ENCODE results near the gene DUSP28.
A peak's percentile ranks its signal among the peaks of the same experiment; 100 is the strongest.

Gene DUSP28

DNA sequence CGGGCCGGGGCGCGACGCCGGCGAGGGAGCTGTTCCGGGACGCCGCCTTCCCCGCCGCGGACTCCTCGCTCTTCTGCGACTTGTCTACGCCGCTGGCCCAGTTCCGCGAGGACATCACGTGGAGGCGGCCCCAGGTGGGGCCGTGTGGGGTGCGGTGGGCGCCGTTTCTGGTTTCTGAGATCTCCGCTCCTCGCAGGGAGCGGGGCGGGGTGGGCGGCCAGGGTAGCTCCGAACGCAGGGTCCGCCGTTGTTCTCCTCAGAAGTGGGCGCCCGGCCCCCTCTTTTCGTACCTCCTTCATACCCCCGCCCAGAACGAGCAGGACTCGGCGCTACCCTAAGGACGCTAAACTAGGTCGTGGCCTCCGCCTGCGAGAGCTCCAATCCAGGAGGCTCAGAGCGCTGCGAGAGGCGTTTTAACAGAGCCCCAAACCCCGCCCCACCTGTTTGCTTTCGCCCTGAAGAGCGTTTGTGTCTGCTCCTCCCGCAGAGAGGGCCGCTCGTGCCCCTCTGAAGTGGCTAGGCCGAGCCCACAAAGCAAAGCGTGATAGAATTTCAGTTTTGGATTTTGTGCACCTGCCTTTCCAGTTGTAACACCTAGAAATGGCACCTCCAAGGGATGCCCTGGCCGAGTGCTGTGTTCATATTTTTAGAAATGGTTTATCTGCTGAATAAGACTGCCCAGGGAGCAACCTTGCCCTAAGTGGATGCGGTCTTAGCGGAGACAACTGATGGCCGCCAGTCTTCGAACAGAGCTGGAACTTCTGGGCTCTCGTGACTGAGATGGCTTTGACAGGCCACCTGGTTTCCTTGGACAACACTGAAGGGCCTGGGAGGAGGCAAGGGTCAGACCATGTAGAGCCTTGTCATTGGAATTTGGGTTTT lies 27.0 kb downstream of the DUSP28 start:
- DNase-seq, result peak in 2 of 3 donors; percentile 34 to 50

DNA sequence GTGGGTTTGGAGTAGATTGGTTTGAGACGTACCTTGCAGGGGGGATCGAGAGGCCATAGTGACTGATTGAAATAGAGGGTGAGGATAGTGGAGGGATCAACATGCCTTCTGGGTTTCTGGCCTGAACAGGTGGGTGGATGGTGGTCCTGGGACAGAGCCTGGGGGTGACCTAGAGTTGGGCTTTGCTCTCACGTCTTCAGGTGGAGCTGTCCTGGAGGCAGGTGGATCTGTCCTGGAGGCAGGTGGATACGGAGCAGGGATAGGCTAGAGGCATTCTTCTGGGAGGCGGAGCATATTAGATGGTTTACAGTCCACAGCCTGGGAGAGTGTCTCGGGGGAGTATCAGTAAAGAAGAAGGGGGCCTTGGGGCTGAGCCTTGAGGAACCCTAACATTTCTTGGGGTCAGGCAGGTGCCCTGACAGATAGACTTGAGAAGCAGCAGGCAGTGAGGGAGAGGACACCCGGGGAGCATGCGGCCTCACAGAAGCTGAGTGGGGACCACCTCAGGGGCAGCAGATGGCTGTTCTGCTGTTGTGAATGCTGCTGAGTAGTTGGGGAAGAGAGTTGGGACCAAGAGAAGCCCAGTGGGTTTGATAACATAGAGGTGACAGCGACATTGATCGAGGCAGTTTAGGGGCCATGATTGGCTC lies 28.0 kb downstream of the DUSP28 start:
- DNase-seq, result no peak

DNA sequence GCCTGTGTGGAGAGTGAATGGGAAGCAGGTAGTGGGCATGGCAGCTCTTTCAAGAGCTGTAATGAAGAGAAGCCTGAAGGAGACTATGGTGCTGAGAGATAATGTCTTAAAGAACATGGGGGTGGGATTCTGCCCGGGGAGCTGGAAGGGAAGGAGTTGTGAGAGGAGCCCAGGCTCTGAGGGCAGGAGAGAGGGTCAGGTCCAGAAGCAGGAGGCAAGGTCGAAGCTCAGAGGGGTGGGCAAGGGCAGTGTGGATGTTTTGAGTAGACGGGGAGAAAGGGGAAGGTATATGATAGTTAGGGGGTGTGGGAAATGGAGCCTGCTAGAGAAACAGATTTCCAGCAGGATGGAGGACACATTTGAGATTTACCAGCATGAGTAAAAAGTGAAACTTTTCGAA lies 28.5 kb downstream of the DUSP28 start:
- DNase-seq, result no peak

DNA sequence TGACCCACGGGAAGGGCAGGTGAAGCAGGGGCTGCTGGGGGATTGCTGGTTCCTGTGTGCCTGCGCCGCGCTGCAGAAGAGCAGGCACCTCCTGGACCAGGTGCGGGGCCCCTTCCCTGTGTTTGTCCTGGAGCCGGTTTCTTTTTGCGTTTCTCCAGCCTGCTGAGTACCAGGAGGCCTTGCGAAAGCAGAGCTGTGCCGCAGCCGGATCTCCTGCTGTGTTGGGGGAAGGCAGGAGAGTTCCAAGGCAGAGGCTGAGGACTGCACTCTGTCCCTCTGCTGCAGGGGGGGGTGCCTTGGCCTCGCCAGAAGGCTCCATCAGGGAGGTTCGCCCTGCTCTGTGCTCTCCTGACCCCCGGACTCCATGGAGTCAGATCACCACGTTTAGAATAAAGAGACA lies 29.2 kb downstream of the DUSP28 start:
- DNase-seq, result no peak

DNA sequence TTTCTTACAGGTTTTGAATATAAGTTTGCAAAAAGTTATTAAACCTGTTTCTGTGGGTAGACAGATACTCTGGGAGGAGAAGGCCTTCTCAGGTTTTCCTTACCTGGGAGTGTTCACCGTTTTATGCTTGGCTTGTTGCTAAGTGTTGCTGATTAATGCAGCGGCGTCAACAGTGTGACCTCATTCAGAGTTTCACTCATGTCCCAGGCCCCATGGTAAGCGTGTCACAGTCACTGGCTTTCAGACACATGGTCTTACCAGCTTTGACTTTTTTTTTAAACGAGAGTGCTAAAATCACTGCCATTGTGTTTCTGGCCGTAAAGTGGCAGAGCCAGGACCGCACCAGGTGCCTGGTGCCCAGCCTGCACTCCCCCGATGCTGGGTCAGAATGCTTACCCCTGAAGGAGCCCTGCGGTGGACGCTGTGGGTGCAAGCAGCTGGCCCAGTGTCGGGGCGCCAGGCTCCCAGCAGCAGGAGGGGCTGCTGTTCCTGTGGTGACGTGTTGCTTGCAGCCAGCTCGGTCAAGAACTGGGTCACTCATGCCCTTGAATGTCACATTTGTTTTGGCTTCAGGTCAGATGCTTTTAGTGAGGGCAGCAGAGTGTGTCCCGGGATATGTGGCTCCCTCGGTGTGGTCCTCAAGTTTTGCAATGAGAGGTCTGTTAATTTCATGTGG lies 29.8 kb downstream of the DUSP28 start:
- no peak for DNase-seq

DNA sequence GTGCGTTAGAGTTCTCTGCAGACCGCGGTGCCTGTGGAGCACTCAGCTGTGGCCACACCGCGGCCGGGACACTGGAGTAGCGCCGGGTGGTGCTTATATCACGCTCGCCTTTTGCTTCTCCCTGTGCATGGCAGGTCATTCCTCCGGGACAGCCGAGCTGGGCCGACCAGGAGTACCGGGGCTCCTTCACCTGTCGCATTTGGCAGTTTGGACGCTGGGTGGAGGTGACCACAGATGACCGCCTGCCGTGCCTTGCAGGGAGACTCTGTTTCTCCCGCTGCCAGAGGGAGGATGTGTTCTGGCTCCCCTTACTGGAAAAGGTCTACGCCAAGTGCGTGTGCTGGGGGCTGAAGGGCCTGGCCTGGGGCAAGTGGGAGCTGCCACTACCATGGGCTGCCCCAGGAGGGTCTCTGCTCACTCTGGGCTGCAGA lies 30.5 kb downstream of the DUSP28 start:
- no peak for DNase-seq

DNA sequence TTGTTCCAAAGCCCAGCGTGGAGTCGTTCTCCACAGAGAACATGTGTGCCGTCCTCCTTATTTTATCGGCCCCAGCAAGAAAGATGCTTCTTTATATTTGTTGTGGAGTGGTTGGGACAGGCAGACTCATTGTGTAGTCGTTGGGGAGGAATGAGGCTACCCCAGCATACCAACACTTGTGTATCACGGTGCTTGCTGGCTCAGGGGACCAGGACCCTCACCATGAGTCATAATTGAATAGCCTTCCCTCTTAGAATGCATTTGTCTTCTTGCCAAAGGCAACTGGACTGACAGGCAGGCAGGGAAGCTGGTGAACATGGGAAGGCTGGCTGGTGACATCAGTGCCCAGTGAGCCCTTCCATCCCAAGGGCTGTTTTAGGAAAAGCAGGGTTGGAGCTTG lies 31.1 kb downstream of the DUSP28 start:
- DNase-seq, result no peak

- no peak for DNase-seq
Observed at GRCh38 chr2:240591784-240592183, 31.6 kb downstream of the DUSP28 start.

- DNase-seq, result no peak
Observed at GRCh38 chr2:240593026-240593702, 33.0 kb downstream of the DUSP28 start.

- no peak for DNase-seq
Observed at GRCh38 chr2:240593703-240594451, 33.7 kb downstream of the DUSP28 start.

GRCh38 chr2:240594511-240595380 lies 34.6 kb downstream of the DUSP28 start:
- DNase-seq, result no peak

GRCh38 chr2:240595381-240596079 lies 35.4 kb downstream of the DUSP28 start:
- peak; percentile 47 to 64 (median 58) for DNase-seq

- DNase-seq, result no peak
Observed at GRCh38 chr2:240596080-240596460, 35.9 kb downstream of the DUSP28 start.

DNA sequence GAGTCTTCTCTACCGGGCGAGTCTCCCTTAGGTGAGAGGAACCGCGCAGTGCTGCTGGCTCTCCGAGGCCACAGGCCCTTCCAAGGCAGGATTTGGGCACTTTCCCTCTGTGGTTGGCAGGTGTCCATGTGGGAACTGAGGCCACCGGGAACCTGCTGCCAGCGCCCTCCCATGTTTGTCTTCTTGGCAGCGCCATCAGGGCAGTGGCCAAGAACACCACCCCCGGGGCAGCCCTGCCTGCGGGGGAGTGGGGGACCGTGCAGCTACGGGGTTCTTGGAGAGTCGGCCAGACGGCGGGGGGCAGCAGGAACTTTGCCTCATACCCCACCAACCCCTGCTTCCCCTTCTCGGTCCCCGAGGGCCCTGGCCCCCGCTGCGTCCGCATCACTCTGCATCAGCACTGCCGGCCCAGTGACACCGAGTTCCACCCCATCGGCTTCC lies 36.4 kb downstream of the DUSP28 start:
- DNase-seq, result no peak

DNA sequence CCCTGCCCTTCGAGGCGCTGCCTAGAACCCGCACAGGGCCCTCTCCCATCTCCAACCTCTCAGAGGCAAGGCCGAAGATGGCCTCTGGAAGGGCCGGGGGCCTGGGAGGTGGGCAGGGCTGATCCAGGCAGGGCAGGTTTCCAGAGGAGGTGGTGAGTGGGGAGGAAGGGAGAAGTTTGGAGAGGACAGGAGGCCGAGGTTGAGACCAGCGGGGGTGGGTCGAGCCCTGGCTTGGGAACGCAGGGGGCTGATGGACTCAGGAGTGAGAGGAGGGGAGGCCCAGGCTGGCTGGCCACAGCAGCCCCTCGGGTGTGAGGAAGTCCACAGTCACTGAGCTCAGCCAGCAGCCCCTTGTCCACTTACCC lies 36.9 kb downstream of the DUSP28 start:
- no peak for DNase-seq

DNA sequence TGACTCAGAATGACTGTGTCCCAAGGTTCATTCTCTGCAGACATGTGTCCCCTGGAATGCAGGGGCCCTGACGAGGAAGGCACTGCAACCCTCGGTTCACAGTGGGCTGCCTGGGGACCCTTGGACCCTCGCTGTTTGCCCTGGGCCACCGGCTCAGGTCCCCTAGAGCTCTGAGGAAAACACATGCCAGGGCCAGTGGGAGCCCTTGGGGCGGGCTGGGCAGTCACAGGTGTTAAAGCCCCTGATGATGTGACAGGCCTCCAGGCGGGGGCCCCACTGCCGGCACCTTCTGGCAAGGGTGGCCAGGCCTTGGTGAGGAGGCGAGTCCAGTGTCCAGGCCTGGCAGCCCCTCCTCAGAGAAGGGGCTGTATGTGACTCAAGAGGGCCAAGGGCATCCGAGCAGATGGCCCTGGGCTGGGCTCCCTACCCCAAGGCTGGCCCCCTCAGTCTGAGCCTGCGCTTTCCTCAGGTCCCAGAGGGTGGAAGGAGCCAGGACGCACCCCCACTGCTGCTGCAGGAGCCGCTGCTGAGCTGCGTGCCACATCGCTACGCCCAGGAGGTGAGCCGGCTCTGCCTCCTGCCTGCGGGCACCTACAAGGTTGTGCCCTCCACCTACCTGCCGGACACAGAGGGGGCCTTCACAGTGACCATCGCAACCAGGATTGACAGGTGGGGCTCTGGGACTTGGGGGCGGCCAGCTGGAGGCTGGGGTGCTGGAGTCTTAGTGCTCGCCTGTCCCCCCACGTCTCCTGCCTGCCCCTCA lies 37.4 kb downstream of the DUSP28 start:
- no peak for DNase-seq

GRCh38 chr2:240598311-240598911 lies 38.3 kb downstream of the DUSP28 start:
- no peak for DNase-seq

DNA sequence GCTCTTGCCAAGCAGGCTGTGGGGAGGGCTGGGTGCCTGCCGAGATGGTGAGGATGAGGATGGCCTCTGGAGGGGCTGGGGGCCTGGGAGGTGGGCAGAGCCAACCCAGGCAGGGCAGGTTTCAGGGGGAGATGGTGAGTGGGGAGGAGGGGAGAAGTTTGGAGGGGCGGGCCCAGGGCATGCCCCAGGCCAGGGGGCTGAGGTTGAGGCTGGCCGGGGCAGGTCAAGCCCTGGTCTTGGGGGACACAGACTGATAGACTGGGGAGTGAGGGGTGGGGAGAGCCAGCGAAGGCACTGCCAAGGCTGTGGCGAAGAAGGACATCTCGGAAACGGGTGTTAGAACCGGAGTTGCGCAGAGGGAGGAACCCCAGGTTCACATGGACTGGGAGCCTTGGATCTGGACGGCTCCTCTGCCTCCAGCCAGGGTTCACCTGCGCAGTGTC lies 39.0 kb downstream of the DUSP28 start:
- DNase-seq, result no peak

DNA sequence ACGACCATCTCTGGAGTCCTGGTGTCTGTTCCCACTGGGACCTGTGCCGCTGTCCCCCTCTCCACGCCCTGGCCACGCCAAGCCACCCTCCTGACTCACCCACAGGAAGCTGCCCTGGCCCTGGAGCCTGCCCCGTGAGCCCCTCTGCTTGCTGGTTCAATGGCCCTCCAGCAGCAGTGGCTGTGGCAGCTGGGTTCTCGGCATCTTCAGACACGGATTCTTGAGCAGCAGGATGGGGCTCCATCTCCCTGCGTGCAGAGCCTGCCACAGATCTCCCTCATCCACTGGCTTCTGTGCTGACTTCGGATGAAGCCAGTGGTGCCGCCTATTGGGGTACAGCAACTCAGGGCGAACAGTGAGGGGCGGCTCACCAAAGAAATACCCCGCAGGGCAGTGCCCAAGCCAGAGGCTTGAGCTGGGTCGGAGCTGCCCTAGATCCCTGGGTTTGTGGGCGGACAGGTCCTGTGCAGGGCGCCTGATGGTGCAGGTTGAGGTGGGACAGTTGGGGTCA lies 40.3 kb downstream of the DUSP28 start:
- DNase-seq, result no peak
